Testis (tissue), 2 donors: ENCODE data around the gene SLC39A9.

Experiments used
- CTCF ChIP-seq, 3 experiments: fragments of 450-650 bp in 2 of 3; fragments of 200-600 bp in 1 of 3; sonication (generic) in 1 of 3; IDR thresholded peaks; one replicate each; pipeline ENCODE4 v1.5.1; 2016 to 2019; ENCODE audit warnings: antibody characterized with exemption in 3 of 3, mild to moderate bottlenecking in 2 of 3, moderate library complexity in 1 of 3
- POLR2A ChIP-seq: fragments of 450-650 bp; IDR thresholded peaks from one replicate; pipeline ENCODE4 v1.6.1; 2017; ENCODE audit warnings: antibody characterized with exemption, mild to moderate bottlenecking, moderate library complexity

DNA sequence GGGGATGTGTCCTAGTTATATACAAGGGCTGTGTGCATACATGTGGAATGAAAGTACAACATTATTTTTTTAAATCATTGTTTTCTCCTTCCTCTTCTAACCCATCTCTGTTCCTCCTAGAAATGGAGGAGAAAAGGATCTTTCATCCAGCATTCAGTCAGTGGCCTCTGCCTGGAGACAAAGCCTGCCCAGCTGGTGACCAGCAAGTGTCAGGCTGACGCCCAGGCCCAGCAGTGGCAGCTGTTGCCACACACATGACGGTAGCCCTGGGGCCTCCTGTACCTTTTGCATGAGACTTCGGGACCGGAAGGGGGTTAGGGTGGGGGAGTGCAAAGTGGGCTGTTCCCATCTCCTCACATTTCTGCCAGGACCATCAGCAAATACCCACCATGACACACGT is 46.6 kb upstream of the SLC39A9 start:
- no peak for TF ChIP-seq CTCF (IDR thresholded peaks at IDR 0.05)
- TF ChIP-seq POLR2A: no peak
